Endothelial cell of umbilical vein (primary cell): ENCODE results near the gene LINC00632. TPM values are rescaled to one million over a fixed set of nuclear protein-coding genes. Genes with fewer than 3 reads are reported as not detected.

ENCODE experiments used
- BruUV-seq: library from RNA; stranded (reverse); fragments of 400-500 nt; replicated peaks from 2 replicates; lab custom pipeline; 2021; lab: Mats Ljungman, UMichigan
- CTCF ChIA-PET: fragments of 300-600, 350-600 bp; sonication (Branson Sonifier 250); formaldehyde crosslinking; loops from one replicate; lab custom pipeline; 2021; ENCODE audit warnings: antibody characterized with exemption, inconsistent platforms; lab: Charles Lee
- POLR2A ChIA-PET: fragments of 300-600, 350-600 bp; sonication (Branson Sonifier 250); formaldehyde crosslinking; loops from one replicate; lab custom pipeline; 2021; ENCODE audit warnings: antibody characterized with exemption, inconsistent platforms; lab: Charles Lee
- DNase-seq: peaks from one replicate; pipeline ENCODE4 v3.0.0-alpha.2; 2011; ENCODE audit warnings: low read depth, low spot score
- FAIRE-seq: peaks from 2 replicates; lab custom pipeline; 2011; peaks lifted over from hg19 to GRCh38; lab: Jason Lieb, UNC
- H2AFZ ChIP-seq: 2 replicates; pipeline ENCODE4 v1.6.0; 2012; ENCODE audit warnings: low read depth, low read length, control low read depth, inconsistent platforms
- H3K27ac ChIP-seq: 2 replicates; pipeline ENCODE4 v1.5.1; 2011; ENCODE audit warnings: low read depth, mild to moderate bottlenecking, control low read depth, low read length, moderate library complexity; ENCODE audit not compliant: insufficient read depth
- H3K27me3 ChIP-seq, 2 experiments: 2 replicates each; pipeline versions ENCODE4 v1.6.0 to v1.6.1; 2011; ENCODE audit warnings: low read length in 2 of 2, mixed read lengths in 1 of 2; ENCODE audit not compliant: control insufficient read depth in 2 of 2, insufficient read depth in 2 of 2
- H3K36me3 ChIP-seq, 2 experiments: 2 replicates in 1 of 2; 3 replicates in 1 of 2; pipeline ENCODE4 v1.5.1; 2011; ENCODE audit warnings: low read length in 2 of 2, mild to moderate bottlenecking in 1 of 2, moderate library complexity in 1 of 2; ENCODE audit not compliant: control insufficient read depth in 2 of 2, insufficient read depth in 2 of 2; ENCODE audit errors: extremely low read depth in 1 of 2
- H3K4me1 ChIP-seq: 3 replicates; pipeline ENCODE4 v1.5.1; 2011; ENCODE audit warnings: mild to moderate bottlenecking, low read length; ENCODE audit not compliant: control insufficient read depth, insufficient read depth; ENCODE audit errors: extremely low read depth
- H3K4me2 ChIP-seq: 2 replicates; pipeline ENCODE4 v1.6.1; 2011; ENCODE audit warnings: low read length, control low read depth, mixed read lengths; ENCODE audit not compliant: insufficient read depth
- H3K4me3 ChIP-seq, 3 experiments: fragments of 200-600 bp in 1 of 3; sonication (generic), shearing (Covaris generic) in 1 of 3; replicated peaks in 1 of 3; 2 replicates each; pipeline ENCODE4 v1.5.1; 2011 to 2016; ENCODE audit warnings: control low read depth in 3 of 3, low read length in 3 of 3, mild to moderate bottlenecking in 2 of 3, inconsistent platforms in 1 of 3, low read depth in 1 of 3, moderate library complexity in 1 of 3; ENCODE audit not compliant: insufficient read depth in 1 of 3
- H3K79me2 ChIP-seq: 2 replicates; pipeline ENCODE4 v1.6.0; 2012; ENCODE audit warnings: low read length, inconsistent platforms; ENCODE audit not compliant: control insufficient read depth, insufficient read depth
- H3K9ac ChIP-seq: replicated peaks from 2 replicates; pipeline ENCODE3; 2011; ENCODE audit warnings: low read length, control low read depth; ENCODE audit not compliant: insufficient read depth; ENCODE audit errors: extremely low read depth
- H3K9me1 ChIP-seq: replicated peaks from 3 replicates; pipeline ENCODE4 v1.6.0; 2011; ENCODE audit warnings: mild to moderate bottlenecking, low read length; ENCODE audit not compliant: control insufficient read depth, insufficient read depth; ENCODE audit errors: extremely low read depth
- H3K9me3 ChIP-seq: replicated peaks from 2 replicates; pipeline ENCODE4 v1.5.1; 2012; ENCODE audit warnings: low read length, inconsistent platforms; ENCODE audit not compliant: control insufficient read depth, insufficient read depth
- H4K20me1 ChIP-seq: replicated peaks from 2 replicates; pipeline ENCODE3; 2011; ENCODE audit warnings: mild to moderate bottlenecking, low read length; ENCODE audit not compliant: control insufficient read depth, insufficient read depth; ENCODE audit errors: extremely low read depth
- EZH2 ChIP-seq: IDR thresholded peaks from 2 replicates; pipeline ENCODE4 v1.6.1; 2012; ENCODE audit warnings: borderline replicate concordance, low read depth, mild to moderate bottlenecking, moderate library complexity, low read length, inconsistent platforms; ENCODE audit not compliant: severe bottlenecking
- FOS ChIP-seq: IDR thresholded peaks from 2 replicates; pipeline ENCODE4 v1.6.1; 2011; ENCODE audit warnings: mild to moderate bottlenecking, low read length, moderate library complexity, borderline replicate concordance; ENCODE audit not compliant: insufficient read depth
- GATA2 ChIP-seq: IDR thresholded peaks from 2 replicates; pipeline ENCODE4 v1.7.0; 2011; ENCODE audit warnings: low read depth, mild to moderate bottlenecking, moderate library complexity, mixed read lengths, low read length; ENCODE audit not compliant: insufficient read length, insufficient read depth
- JUN ChIP-seq: IDR thresholded peaks from 2 replicates; pipeline ENCODE4 v1.6.1; 2011; ENCODE audit warnings: borderline replicate concordance, low read depth; ENCODE audit not compliant: insufficient read length, insufficient read depth
- MYC ChIP-seq: IDR thresholded peaks from one replicate; pipeline ENCODE4 v1.6.1; 2011; ENCODE audit warnings: mild to moderate bottlenecking, low read depth, low read length
- POLR2A ChIP-seq: IDR thresholded peaks from 2 replicates; pipeline ENCODE4 v1.6.1; 2012; ENCODE audit warnings: low read depth, mild to moderate bottlenecking, control low read depth, low read length
- POLR2AphosphoS5 ChIP-seq: IDR thresholded peaks from 2 replicates; pipeline ENCODE4 v1.6.1; 2012; ENCODE audit warnings: low read depth, mild to moderate bottlenecking, control low read depth, low read length, moderate library complexity; ENCODE audit not compliant: insufficient read depth
- dilution Hi-C: fragments of 300-500 bp; cut with MboI; formaldehyde crosslinking; loops from one replicate; pipeline ENCODE4 v1.15.0; 2019; ENCODE audit warnings: low sequenced_read_pairs; ENCODE audit not compliant: extremely low pct_ligation_motif_present
- intact Hi-C: fragments of 100-400 bp; cut with micrococcal nuclease; formaldehyde crosslinking; loops from one replicate; pipeline ENCODE4 v1.10.0; 2022
- polyA plus RNA-seq, 4 experiments: library from polyadenylated mRNA; depleted of rRNA in 3 of 4; stranded (reverse) in 3 of 4; unstranded in 1 of 4; fragments of >200 nt; gene quantifications; 2 replicates each; pipeline versions ENCODE4 v1.2.1 to v1.2.3, GENCODE V29; 2011 to 2012; ENCODE audit warnings: missing spikeins in 1 of 4
- total RNA-seq: library from RNA; stranded (reverse); gene quantifications from 2 replicates; pipeline ENCODE4 v1.2.3, GENCODE V29; 2021
- TF ChIP-seq, protein P1 (sequence below), 2 donors: IDR thresholded peaks; 1 replicate in 1 of 2; 2 replicates in 1 of 2; pipeline ENCODE4 v1.5.1; 2011; ENCODE audit warnings: low read length in 2 of 2, mild to moderate bottlenecking in 2 of 2, moderate library complexity in 2 of 2, control low read depth in 1 of 2, inconsistent platforms in 1 of 2, low read depth in 1 of 2; ENCODE audit not compliant: insufficient read depth in 1 of 2; ENCODE audit errors: extremely low read depth in 1 of 2
- TF ChIP-seq, protein P2 (sequence below): IDR thresholded peaks from 2 replicates; pipeline ENCODE4 v1.6.1; 2011; ENCODE audit not compliant: insufficient read depth, insufficient read length

LINC00632 gene
- total and polyA plus RNA-seq, 2 donors (not counting 3 experiments of a cell fraction or from before 2014, with no cell fraction given) = 4.8 to 12.7 TPM

DNA sequence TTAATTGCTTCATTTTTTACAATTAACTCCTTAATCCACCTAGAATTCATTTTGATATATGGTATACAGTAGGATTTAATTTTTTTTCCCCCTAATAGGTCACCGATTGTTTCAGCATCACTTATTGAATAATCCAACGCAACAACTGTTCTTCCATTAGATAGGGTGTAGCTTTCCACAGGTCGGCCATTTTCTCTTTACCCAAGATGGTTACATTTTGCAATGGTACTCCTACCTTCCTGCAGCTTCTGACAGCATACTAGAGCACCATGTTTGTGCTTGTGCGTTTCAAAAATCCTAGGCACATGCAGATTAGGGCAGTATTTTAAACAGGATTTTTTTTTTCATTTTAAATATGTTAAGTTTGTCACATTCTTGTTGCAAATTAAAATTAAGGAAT, 2.3 kb downstream of the LINC00632 start:
- BruUV-seq = no TSS peak
- no peak overlapping the region for H3K4me3 ChIP-seq
- DNase-seq = no peak
- no peak overlapping the region for H3K9ac ChIP-seq
- TF ChIP-seq EZH2 = no peak
- no peak for TF ChIP-seq FOS
- TF ChIP-seq, protein P1, sequence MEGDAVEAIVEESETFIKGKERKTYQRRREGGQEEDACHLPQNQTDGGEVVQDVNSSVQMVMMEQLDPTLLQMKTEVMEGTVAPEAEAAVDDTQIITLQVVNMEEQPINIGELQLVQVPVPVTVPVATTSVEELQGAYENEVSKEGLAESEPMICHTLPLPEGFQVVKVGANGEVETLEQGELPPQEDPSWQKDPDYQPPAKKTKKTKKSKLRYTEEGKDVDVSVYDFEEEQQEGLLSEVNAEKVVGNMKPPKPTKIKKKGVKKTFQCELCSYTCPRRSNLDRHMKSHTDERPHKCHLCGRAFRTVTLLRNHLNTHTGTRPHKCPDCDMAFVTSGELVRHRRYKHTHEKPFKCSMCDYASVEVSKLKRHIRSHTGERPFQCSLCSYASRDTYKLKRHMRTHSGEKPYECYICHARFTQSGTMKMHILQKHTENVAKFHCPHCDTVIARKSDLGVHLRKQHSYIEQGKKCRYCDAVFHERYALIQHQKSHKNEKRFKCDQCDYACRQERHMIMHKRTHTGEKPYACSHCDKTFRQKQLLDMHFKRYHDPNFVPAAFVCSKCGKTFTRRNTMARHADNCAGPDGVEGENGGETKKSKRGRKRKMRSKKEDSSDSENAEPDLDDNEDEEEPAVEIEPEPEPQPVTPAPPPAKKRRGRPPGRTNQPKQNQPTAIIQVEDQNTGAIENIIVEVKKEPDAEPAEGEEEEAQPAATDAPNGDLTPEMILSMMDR (IDR thresholded peaks at IDR 0.05; ENCODE audit: extremely low read depth in 1 of 2, insufficient read depth in 1 of 2, low read depth in 1 of 2, low read length in 2 of 2) = no peak
- TF ChIP-seq POLR2AphosphoS5 = no peak
- no peak for TF ChIP-seq JUN
- TF ChIP-seq, protein P2, sequence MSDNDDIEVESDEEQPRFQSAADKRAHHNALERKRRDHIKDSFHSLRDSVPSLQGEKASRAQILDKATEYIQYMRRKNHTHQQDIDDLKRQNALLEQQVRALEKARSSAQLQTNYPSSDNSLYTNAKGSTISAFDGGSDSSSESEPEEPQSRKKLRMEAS = no peak
- no peak for TF ChIP-seq MYC
- TF ChIP-seq POLR2A = no peak
- TF ChIP-seq GATA2 = no peak
- no peak overlapping the region for H2AFZ ChIP-seq
- intact Hi-C loops (no loop called here), dilution Hi-C loops (no loop called here)
- H3K4me1 ChIP-seq = no peaks in the 10 kb centered on the region
- no peaks in the 10 kb centered on the region for H3K9me3 ChIP-seq
- no peaks in the 10 kb centered on the region for H3K79me2 ChIP-seq
- no peaks in the 10 kb centered on the region for H3K27me3 ChIP-seq
- ChIA-PET CTCF (no interaction called here), POLR2A (no interaction called here)
- no peak for FAIRE-seq
- H3K27ac ChIP-seq = no peak overlapping the region
- no peaks in the 10 kb centered on the region for H4K20me1 ChIP-seq
- H3K4me2 ChIP-seq = no peak overlapping the region
- no peaks in the 10 kb centered on the region for H3K36me3 ChIP-seq
- no peaks in the 10 kb centered on the region for H3K9me1 ChIP-seq
